BJ (cell line): ENCODE measurements around the gene C5orf22. TPM values are rescaled to one million over a fixed set of nuclear protein-coding genes. Genes with fewer than 3 reads are reported as not detected.

Experiments
- CTCF ChIA-PET: fragments of 350-600 bp; formaldehyde crosslinking; extraction: SDS; loops from one replicate; lab custom pipeline; 2021; ENCODE audit warnings: antibody characterized with exemption, inconsistent platforms; lab: Yijun Ruan, JAX
- POLR2A ChIA-PET: fragments of 300-600 bp; sonication (Branson Sonifier 250); formaldehyde crosslinking; extraction: SDS; loops from one replicate; lab custom pipeline; 2021; ENCODE audit warnings: antibody characterized with exemption; lab: Charles Lee
- DNase-seq: peaks from one replicate; pipeline ENCODE4 v3.0.0-alpha.2; 2011; ENCODE audit warnings: low read depth
- H3K27me3 ChIP-seq: 2 replicates; pipeline ENCODE4 v1.6.0; 2011; ENCODE audit warnings: low read length; ENCODE audit not compliant: control insufficient read depth, insufficient read depth
- H3K36me3 ChIP-seq: 2 replicates; pipeline ENCODE4 v1.5.1; 2011; ENCODE audit warnings: low read length; ENCODE audit not compliant: control insufficient read depth, insufficient read depth
- H3K4me3 ChIP-seq: 2 replicates; pipeline ENCODE4 v1.5.1; 2011; ENCODE audit warnings: low read depth, mild to moderate bottlenecking, control low read depth, low read length
- CTCF ChIP-seq: IDR thresholded peaks from 2 replicates; pipeline ENCODE4 v1.5.1; 2011; ENCODE audit warnings: low read depth, mild to moderate bottlenecking, control low read depth, inconsistent platforms, low read length, moderate library complexity; ENCODE audit not compliant: insufficient read depth
- polyA plus RNA-seq: library from polyadenylated mRNA; depleted of rRNA; stranded (reverse); fragments of >200 nt; gene quantifications from 2 replicates; pipeline ENCODE4 v1.2.3, GENCODE V29; 2011

Gene C5orf22
- polyA plus RNA-seq, 1 experiment = 9.8 TPM

GRCh38 chr5:31583129-31583528, 51.0 kb downstream of the C5orf22 start:
- Histone ChIP-seq H3K4me3 (no peak overlapping the region), H3K27me3 (no peaks in the 10 kb centered on the region), H3K36me3 (no peaks in the 10 kb centered on the region)
- TF ChIP-seq CTCF = no peak
- POLR2A ChIA-PET = no interaction called here
- no peak for DNase-seq
- CTCF ChIA-PET = interaction anchor here (0.8 kb wide), 1 partner anchor 493 kb away, joined by 3 read pairs; no protein-coding TSS in a partner anchor

- POLR2A ChIA-PET = no interaction called here
These were observed 53.2 kb downstream of the C5orf22 start for GRCh38 chr5:31585166-31585894.

GRCh38 chr5:31585895-31586270, 53.8 kb downstream of the C5orf22 start:
- Histone ChIP-seq H3K4me3 (no peak overlapping the region), H3K27me3 (no peaks in the 10 kb centered on the region), H3K36me3 (no peaks in the 10 kb centered on the region)
- POLR2A ChIA-PET = no interaction called here
- DNase-seq = no peak
- TF ChIP-seq CTCF = no peak
- CTCF ChIA-PET = interaction anchor here (2.5 kb wide), 1 partner anchor 223 kb away, joined by 11 read pairs; no protein-coding TSS in a partner anchor

More at GRCh38 chr5:31585166-31585894, 53.2 kb downstream of the C5orf22 start:
- CTCF ChIA-PET = interaction anchor here (2.5 kb wide), 1 partner anchor 224 kb away, joined by 11 read pairs; no protein-coding TSS in a partner anchor
- no peaks in the 10 kb centered on the region for H3K27me3 ChIP-seq
- H3K36me3 ChIP-seq = no peaks in the 10 kb centered on the region
- TF ChIP-seq CTCF = no peak
- DNase-seq = no peak
- H3K4me3 ChIP-seq = no peak overlapping the region

- no peak overlapping the region for H3K4me3 ChIP-seq
- no peaks in the 10 kb centered on the region for H3K27me3 ChIP-seq
- H3K36me3 ChIP-seq = no peaks in the 10 kb centered on the region
- POLR2A ChIA-PET = no interaction called here
- CTCF ChIA-PET = interaction anchor here (1.4 kb wide), 1 partner anchor 222 kb away, joined by 3 read pairs; no protein-coding TSS in a partner anchor
- DNase-seq = no peak
- no peak for TF ChIP-seq CTCF
These were observed 55.4 kb downstream of the C5orf22 start for GRCh38 chr5:31587546-31587945.

GRCh38 chr5:31593665-31594064, 61.6 kb downstream of the C5orf22 start:
- POLR2A ChIA-PET = no interaction called here
- Histone ChIP-seq H3K36me3 (no peaks in the 10 kb centered on the region), H3K4me3 (no peak overlapping the region), H3K27me3 (no peaks in the 10 kb centered on the region; the same call in 1 of the 2 replicates)
- DNase-seq = no peak
- CTCF ChIA-PET = interaction anchor here (1.2 kb wide), 1 partner anchor 123 kb away, joined by 3 read pairs; no protein-coding TSS in a partner anchor
- no peak for TF ChIP-seq CTCF
